Pancreas (tissue), 10 donors: ENCODE measurements around the gene PLSCR4. TPM values are rescaled to one million over a fixed set of nuclear protein-coding genes. Genes with fewer than 3 reads are reported as not detected.

Experiments used
- ATAC-seq, 4 donors: fragments of 200-7000 bp; cut with Tn5 transposase; one replicate each; pipeline versions ENCODE4 v1.8.0 to v1.9.1; 2020; ENCODE audit warnings: mild to moderate bottlenecking in 4 of 4, moderate library complexity in 4 of 4
- DNase-seq, 6 donors: peaks; one replicate each; pipeline ENCODE4 v3.0.0-alpha.2; 2020
- FAIRE-seq: peaks from 2 replicates; lab custom pipeline; 2012; peaks lifted over from hg19 to GRCh38; lab: Jason Lieb, UNC
- H3K27ac ChIP-seq, 4 donors: fragments of 200-600 bp; sonication (generic); 1 replicate in 3 of 4; 2 replicates in 1 of 4; pipeline versions ENCODE4 v1.5.0 to v1.8.0; 2020
- H3K27me3 ChIP-seq, 4 donors: fragments of 200-600 bp; one replicate each; pipeline ENCODE4 v1.8.0; 2021
- H3K36me3 ChIP-seq, 3 donors: fragments of 200-600 bp; sonication (generic) in 1 of 3; one replicate each; pipeline versions ENCODE4 v1.5.0 to v1.8.0; 2020 to 2021
- H3K4me1 ChIP-seq, 3 donors: fragments of 200-600 bp; one replicate each; pipeline ENCODE4 v1.8.0; 2021
- H3K4me3 ChIP-seq, 4 donors: fragments of 200-600 bp; sonication (generic) in 2 of 4; one replicate each; pipeline versions ENCODE4 v1.5.0 to v1.8.0; 2020 to 2021
- H3K9me3 ChIP-seq, 4 donors: fragments of 200-600 bp; one replicate each; pipeline ENCODE4 v1.8.0; 2021
- WGBS, 2 donors: extraction: QIAGEN DNeasy Blood & Tissue Kit; methylation state at CpG; one replicate each; pipeline ENCODE4 v1.1.7; 2013; 5-methylcytosine and 5-hydroxymethylcytosine counted together
- intact Hi-C, 3 donors: fragments of 100-400 bp; cut with DNase I; formaldehyde crosslinking; loops; one replicate each; pipeline versions ENCODE4 v1.11.1 to v1.14.2; 2022
- polyA plus RNA-seq, 2 donors: library from polyadenylated mRNA; stranded (reverse); fragments of 200-250 nt; gene quantifications; one replicate each; pipeline ENCODE4 v1.2.3, GENCODE V29; 2013
- total RNA-seq, 6 donors: library from RNA; stranded (reverse); fragmentation: NEBNext Ultra II Directional in 4 of 6; extraction: Animal tissue kit (Norgen Biotek cat#: 25700) in 4 of 6; gene quantifications; one replicate each; pipeline versions ENCODE4 v1.2.1 to v1.2.4, GENCODE V29; 2021 to 2023
- TF ChIP-seq, protein P1 (sequence below), 4 donors: fragments of 200-600 bp; sonication (generic) in 3 of 4; IDR thresholded peaks; one replicate each; pipeline versions ENCODE4 v1.5.0 to v1.8.0; 2021; ENCODE audit warnings: antibody characterized with exemption in 4 of 4
- donor health status: healthy with polysubstance abuse.
- donor health status: DM: no; HTN: no; CAD: no; lungs with moderate emphysema.
- donor health status: DM: no; HTN: no; CAD: no.
- donor health status: control.
- donor health status: control.
- donor health status: Bipolar disorder and iron deficiency.
- donor health status: DM: yes; HTN: yes; CAD: no.
- donor health status: DM: no; HTN: no; CAD: no.
- donor health status: DM: no; HTN: no; CAD: no.
- donor health status: DM: yes; HTN: yes; CAD: no.

The PLSCR4 gene
- total and polyA plus RNA-seq, 8 donors: 5.6 to 28.2 (median 12.7) TPM

GRCh38 chr3:146273721-146274407 lies 23.0 kb upstream of the PLSCR4 start:
- ATAC-seq (no peak), DNase-seq (no peak), FAIRE-seq (no peak)
- H3K27me3 ChIP-seq: no peaks in the 10 kb centered on the region
- intact Hi-C loops: no loop called here
- TF ChIP-seq, protein P1, sequence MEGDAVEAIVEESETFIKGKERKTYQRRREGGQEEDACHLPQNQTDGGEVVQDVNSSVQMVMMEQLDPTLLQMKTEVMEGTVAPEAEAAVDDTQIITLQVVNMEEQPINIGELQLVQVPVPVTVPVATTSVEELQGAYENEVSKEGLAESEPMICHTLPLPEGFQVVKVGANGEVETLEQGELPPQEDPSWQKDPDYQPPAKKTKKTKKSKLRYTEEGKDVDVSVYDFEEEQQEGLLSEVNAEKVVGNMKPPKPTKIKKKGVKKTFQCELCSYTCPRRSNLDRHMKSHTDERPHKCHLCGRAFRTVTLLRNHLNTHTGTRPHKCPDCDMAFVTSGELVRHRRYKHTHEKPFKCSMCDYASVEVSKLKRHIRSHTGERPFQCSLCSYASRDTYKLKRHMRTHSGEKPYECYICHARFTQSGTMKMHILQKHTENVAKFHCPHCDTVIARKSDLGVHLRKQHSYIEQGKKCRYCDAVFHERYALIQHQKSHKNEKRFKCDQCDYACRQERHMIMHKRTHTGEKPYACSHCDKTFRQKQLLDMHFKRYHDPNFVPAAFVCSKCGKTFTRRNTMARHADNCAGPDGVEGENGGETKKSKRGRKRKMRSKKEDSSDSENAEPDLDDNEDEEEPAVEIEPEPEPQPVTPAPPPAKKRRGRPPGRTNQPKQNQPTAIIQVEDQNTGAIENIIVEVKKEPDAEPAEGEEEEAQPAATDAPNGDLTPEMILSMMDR (IDR thresholded peaks at IDR 0.05): no peak
- no peak overlapping the region for H3K27ac ChIP-seq
- no peak overlapping the region for H3K4me3 ChIP-seq
- no peaks in the 10 kb centered on the region for H3K36me3 ChIP-seq
- 94 to 96% methylated on average over 6 of the region's 6 CpGs for WGBS, 2 donors
- peaks cover 0 to 3% (median 0%) of the 10 kb centered on the region in 3 donors for H3K4me1 ChIP-seq
- H3K9me3 ChIP-seq: no peaks in the 10 kb centered on the region

- FAIRE-seq (no peak), ATAC-seq (no peak), DNase-seq (no peak)
- TF ChIP-seq, protein P1 (IDR thresholded peaks at IDR 0.05): no peak
- no peaks in the 10 kb centered on the region for H3K9me3 ChIP-seq
- no peaks in the 10 kb centered on the region for H3K4me1 ChIP-seq
- H3K4me3 ChIP-seq: no peak overlapping the region
- intact Hi-C loops: no loop called here
- H3K27me3 ChIP-seq: no peaks in the 10 kb centered on the region
- H3K36me3 ChIP-seq: no peaks in the 10 kb centered on the region
- no peak overlapping the region for H3K27ac ChIP-seq
Observed at GRCh38 chr3:146271180-146271579, 20.3 kb upstream of the PLSCR4 start.

DNA sequence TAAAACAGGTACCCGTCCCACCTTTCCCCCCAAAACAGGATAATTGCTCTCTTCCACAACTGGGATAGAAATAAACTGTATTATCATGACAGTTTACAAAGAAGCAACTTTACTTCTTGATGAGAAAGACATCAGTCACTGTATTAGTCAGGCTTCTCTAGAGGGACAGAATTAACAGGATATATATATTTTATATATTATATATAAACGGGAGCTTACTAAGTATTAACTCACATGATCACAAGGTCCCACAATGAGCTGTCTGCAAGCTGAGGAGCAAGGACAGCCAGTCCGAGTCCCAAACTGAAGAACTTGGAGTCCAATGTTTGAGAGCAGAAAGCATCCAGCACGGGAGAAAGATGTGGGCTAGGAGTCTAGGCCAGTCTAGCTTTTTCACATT lies 18.4 kb upstream of the PLSCR4 start:
- WGBS, 2 donors: 85 to 90% methylated on average over 4 of the region's 4 CpGs
- DNase-seq (no peak), FAIRE-seq (no peak), ATAC-seq (no peak)
- Histone ChIP-seq H3K4me3 (no peak overlapping the region), H3K27ac (no peak overlapping the region), H3K36me3 (no peaks in the 10 kb centered on the region), H3K27me3 (no peaks in the 10 kb centered on the region), H3K9me3 (no peaks in the 10 kb centered on the region), H3K4me1 (no peaks in the 10 kb centered on the region)
- TF ChIP-seq, protein P1 (IDR thresholded peaks at IDR 0.05): no peak
- intact Hi-C loops: no loop called here

- Histone ChIP-seq H3K4me3 (no peak overlapping the region), H3K27me3 (no peaks in the 10 kb centered on the region), H3K27ac (no peak overlapping the region), H3K36me3 (no peaks in the 10 kb centered on the region), H3K4me1 (no peaks in the 10 kb centered on the region), H3K9me3 (no peaks in the 10 kb centered on the region)
- no peak for FAIRE-seq
- TF ChIP-seq, protein P1 (IDR thresholded peaks at IDR 0.05): no peak
- ATAC-seq: no peak
- DNase-seq: no peak
- intact Hi-C loops: no loop called here
- WGBS, 2 donors: 91 to 97% methylated on average over 6 of the region's 6 CpGs
Observed at GRCh38 chr3:146268535-146269219, 17.8 kb upstream of the PLSCR4 start.

GRCh38 chr3:146265720-146266119 lies 14.8 kb upstream of the PLSCR4 start:
- DNase-seq: no peak
- H3K36me3 ChIP-seq: no peaks in the 10 kb centered on the region
- no peak overlapping the region for H3K27ac ChIP-seq
- no peaks in the 10 kb centered on the region for H3K4me1 ChIP-seq
- no peak for FAIRE-seq
- TF ChIP-seq, protein P1 (IDR thresholded peaks at IDR 0.05): no peak
- H3K9me3 ChIP-seq: no peaks in the 10 kb centered on the region
- WGBS, 2 donors: 42 to 78% methylated on average over 1 of the region's 1 CpG
- no peaks in the 10 kb centered on the region for H3K27me3 ChIP-seq
- H3K4me3 ChIP-seq: no peak overlapping the region
- no peak for ATAC-seq
- intact Hi-C loops: no loop called here
